ENCODE measurements around the gene CHD3. TPM values are rescaled to one million over a fixed set of nuclear protein-coding genes. Genes with fewer than 3 reads are reported as not detected.
A peak's percentile ranks its signal among the peaks of the same experiment; 100 is the strongest.

The CHD3 gene
- total and polyA plus RNA-seq, 2 experiments from 2014 or later: 2.9 to 9.7 TPM

GRCh38 chr17:7915611-7916384, 27.2 kb downstream of the CHD3 start, which contains the start of gene RNF227:
Gene RNF227, minus strand, starts transcription at chr17:7916289. Its CDS starts 94 bp downstream, at chr17:7916195.
- H3F3A ChIP-seq (replicated peaks; ENCODE audit: low read depth): peaks cover 4% of the 10 kb centered on the region; the same call in 1 of the 2 replicates
- no peaks in the 10 kb centered on the region for H3K36me3 ChIP-seq (ENCODE audit: insufficient read depth)
- no peaks in the 10 kb centered on the region; the same call in 1 of the 2 replicates for H4K20me1 ChIP-seq (replicated peaks; ENCODE audit: insufficient read depth)
- no peaks in the 10 kb centered on the region for H3K4me1 ChIP-seq (ENCODE audit: insufficient read depth)
- H3K4me2 ChIP-seq: peak within 1 kb of the TSS; percentile 82
- Mint-ChIP-seq H3K4me1 (peaks cover 12% of the 10 kb centered on the region), H3K27ac (no peak within 1 kb of the TSS), H3K4me3 (peak within 1 kb of the TSS; percentile 76), H3K27me3 (ENCODE audit: insufficient read depth, low read depth, poor library complexity) (peaks cover 44% of the 10 kb centered on the region), H3K9me3 (peaks cover 11% of the 10 kb centered on the region), H3K36me3 (ENCODE audit: low read depth) (no peaks in the 10 kb centered on the region; the same call in 2 of the 3 replicates)
- H3K9me2 ChIP-seq (ENCODE audit: insufficient read depth): no peaks in the 10 kb centered on the region
- DNase-seq (ENCODE audit: low spot score) (peak; percentile 93), ATAC-seq (peak; percentile 91)
- no peaks in the 10 kb centered on the region for H3K79me2 ChIP-seq (replicated peaks; ENCODE audit: insufficient read depth)
- no peak within 1 kb of the TSS for H3K27ac ChIP-seq (ENCODE audit: low read depth)
- H3K27me3 ChIP-seq (ENCODE audit: insufficient read depth): peaks cover 60% of the 10 kb centered on the region
- peak within 1 kb of the TSS; percentile 57 for H3K4me3 ChIP-seq
- peak within 1 kb of the TSS; percentile 91 for H2AFZ ChIP-seq
- TF ChIP-seq ZNF114 (CRISPR knock-in tag; IDR thresholded peaks at IDR 0.05) (no peak), NANOG (IDR thresholded peaks at IDR 0.05; ENCODE audit: borderline replicate concordance) (no peak), ZNF331 (CRISPR knock-in tag; IDR thresholded peaks at IDR 0.05; ENCODE audit: low read depth) (no peak), JUNB (IDR thresholded peaks at IDR 0.05; ENCODE audit: unreplicated experiment) (no peak), ETS1 (IDR thresholded peaks at IDR 0.05) (no peak), POLR2AphosphoS5 (IDR thresholded peaks at IDR 0.05; ENCODE audit: low read depth) (no peak), CREB1 (CRISPR knock-in tag; IDR thresholded peaks at IDR 0.05; ENCODE audit: low read depth) (0 out of 2 replicates have a peak, but pooled peaks have one; percentile 36)
- TF ChIP-seq, protein P1, sequence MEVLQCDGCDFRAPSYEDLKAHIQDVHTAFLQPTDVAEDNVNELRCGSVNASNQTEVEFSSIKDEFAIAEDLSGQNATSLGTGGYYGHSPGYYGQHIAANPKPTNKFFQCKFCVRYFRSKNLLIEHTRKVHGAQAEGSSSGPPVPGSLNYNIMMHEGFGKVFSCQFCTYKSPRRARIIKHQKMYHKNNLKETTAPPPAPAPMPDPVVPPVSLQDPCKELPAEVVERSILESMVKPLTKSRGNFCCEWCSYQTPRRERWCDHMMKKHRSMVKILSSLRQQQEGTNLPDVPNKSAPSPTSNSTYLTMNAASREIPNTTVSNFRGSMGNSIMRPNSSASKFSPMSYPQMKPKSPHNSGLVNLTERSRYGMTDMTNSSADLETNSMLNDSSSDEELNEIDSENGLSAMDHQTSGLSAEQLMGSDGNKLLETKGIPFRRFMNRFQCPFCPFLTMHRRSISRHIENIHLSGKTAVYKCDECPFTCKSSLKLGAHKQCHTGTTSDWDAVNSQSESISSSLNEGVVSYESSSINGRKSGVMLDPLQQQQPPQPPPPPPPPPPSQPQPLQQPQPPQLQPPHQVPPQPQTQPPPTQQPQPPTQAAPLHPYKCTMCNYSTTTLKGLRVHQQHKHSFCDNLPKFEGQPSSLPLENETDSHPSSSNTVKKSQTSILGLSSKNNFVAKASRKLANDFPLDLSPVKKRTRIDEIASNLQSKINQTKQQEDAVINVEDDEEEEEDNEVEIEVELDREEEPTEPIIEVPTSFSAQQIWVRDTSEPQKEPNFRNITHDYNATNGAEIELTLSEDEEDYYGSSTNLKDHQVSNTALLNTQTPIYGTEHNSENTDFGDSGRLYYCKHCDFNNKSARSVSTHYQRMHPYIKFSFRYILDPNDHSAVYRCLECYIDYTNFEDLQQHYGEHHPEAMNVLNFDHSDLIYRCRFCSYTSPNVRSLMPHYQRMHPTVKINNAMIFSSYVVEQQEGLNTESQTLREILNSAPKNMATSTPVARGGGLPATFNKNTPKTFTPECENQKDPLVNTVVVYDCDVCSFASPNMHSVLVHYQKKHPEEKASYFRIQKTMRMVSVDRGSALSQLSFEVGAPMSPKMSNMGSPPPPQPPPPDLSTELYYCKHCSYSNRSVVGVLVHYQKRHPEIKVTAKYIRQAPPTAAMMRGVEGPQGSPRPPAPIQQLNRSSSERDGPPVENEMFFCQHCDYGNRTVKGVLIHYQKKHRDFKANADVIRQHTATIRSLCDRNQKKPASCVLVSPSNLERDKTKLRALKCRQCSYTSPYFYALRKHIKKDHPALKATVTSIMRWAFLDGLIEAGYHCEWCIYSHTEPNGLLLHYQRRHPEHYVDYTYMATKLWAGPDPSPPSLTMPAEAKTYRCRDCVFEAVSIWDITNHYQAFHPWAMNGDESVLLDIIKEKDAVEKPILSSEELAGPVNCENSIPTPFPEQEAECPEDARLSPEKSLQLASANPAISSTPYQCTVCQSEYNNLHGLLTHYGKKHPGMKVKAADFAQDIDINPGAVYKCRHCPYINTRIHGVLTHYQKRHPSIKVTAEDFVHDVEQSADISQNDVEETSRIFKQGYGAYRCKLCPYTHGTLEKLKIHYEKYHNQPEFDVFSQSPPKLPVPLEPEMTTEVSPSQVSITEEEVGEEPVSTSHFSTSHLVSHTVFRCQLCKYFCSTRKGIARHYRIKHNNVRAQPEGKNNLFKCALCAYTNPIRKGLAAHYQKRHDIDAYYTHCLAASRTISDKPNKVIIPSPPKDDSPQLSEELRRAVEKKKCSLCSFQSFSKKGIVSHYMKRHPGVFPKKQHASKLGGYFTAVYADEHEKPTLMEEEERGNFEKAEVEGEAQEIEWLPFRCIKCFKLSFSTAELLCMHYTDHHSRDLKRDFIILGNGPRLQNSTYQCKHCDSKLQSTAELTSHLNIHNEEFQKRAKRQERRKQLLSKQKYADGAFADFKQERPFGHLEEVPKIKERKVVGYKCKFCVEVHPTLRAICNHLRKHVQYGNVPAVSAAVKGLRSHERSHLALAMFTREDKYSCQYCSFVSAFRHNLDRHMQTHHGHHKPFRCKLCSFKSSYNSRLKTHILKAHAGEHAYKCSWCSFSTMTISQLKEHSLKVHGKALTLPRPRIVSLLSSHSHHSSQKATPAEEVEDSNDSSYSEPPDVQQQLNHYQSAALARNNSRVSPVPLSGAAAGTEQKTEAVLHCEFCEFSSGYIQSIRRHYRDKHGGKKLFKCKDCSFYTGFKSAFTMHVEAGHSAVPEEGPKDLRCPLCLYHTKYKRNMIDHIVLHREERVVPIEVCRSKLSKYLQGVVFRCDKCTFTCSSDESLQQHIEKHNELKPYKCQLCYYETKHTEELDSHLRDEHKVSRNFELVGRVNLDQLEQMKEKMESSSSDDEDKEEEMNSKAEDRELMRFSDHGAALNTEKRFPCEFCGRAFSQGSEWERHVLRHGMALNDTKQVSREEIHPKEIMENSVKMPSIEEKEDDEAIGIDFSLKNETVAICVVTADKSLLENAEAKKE (CRISPR knock-in tag; IDR thresholded peaks at IDR 0.05): no peak

Data from GM23338 (cell line).